Esophagus squamous epithelium (tissue), 4 donors: Measurements from ENCODE around the gene CHMP3.

Source experiments
- CTCF ChIP-seq, 6 experiments: fragments of 450-650 bp in 4 of 6; fragments of 200-600 bp in 2 of 6; sonication (generic) in 2 of 6; IDR thresholded peaks; one replicate each; pipeline ENCODE4 v1.5.1; 2016 to 2019; ENCODE audit warnings: antibody characterized with exemption in 6 of 6, mild to moderate bottlenecking in 4 of 6, moderate library complexity in 4 of 6
- POLR2A ChIP-seq, 4 donors: fragments of 450-650 bp; IDR thresholded peaks; one replicate each; pipeline ENCODE4 v1.6.1; 2017; ENCODE audit warnings: antibody characterized with exemption in 4 of 4, mild to moderate bottlenecking in 4 of 4, moderate library complexity in 3 of 4

GRCh38 chr2:86488561-86489250, 74.5 kb downstream of the CHMP3 start:
- TF ChIP-seq CTCF (IDR thresholded peaks at IDR 0.05) (no peak), POLR2A (IDR thresholded peaks at IDR 0.05) (no peak)
